HG02884 (cell line): ENCODE measurements around the gene OXT.
"Not testable (repeated sequence)": the region's sequence is repeated elsewhere in the genome, so short reads cannot be mapped to it uniquely, and the experiment has no call there.

ENCODE experiments used
- ATAC-seq: cut with Tn5 transposase; IDR thresholded peaks from one replicate; pipeline ENCODE4 v1.9.1; 2021; ENCODE audit warnings: mild to moderate bottlenecking, moderate library complexity; ENCODE audit not compliant: unreplicated experiment

The OXT gene

DNA sequence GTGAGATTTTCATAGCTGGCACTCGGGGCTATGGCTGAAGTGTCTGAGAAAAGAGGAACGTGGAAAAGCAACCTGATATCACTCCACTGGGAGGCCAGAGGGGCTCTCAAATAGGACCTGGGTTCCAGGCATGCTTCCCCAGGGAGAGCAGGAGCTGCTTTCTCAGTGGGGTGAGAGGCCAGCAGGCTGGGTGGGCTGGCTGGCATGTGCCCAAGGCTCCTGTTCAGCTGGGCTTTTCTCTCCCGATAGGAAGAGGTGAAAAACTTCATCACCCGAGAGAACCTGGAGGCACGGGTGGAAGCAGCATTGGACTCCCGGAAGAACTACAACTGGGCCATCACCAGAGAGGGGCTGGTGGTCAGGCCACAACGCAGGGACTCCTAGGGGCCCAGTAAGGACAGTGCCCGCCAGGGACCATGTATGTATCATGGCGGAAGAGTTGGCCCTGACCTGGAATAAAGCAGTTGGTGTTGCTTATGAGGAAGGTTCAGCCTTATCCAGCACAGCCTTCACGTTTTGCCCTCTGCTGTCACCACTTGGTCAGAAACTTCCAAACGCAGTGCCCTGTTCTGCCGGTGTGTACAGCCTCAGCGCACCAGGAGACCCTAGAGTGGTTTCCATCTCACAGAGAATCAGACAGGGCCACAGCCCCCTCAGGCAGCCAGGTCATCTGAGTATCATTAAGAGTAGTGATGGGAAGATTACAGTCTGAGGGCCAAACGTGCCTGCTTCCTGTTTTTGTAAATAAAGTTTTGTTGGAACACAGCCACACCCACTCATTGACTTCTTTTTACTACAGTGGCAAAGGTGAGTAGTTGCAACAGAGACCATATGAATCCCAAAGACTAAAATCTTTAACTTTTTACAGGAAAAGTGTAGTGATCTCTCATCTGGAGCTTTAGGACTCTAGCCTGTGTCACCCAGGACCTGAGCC lies 23.7 kb upstream of the OXT start:
- ATAC-seq: no peak

DNA sequence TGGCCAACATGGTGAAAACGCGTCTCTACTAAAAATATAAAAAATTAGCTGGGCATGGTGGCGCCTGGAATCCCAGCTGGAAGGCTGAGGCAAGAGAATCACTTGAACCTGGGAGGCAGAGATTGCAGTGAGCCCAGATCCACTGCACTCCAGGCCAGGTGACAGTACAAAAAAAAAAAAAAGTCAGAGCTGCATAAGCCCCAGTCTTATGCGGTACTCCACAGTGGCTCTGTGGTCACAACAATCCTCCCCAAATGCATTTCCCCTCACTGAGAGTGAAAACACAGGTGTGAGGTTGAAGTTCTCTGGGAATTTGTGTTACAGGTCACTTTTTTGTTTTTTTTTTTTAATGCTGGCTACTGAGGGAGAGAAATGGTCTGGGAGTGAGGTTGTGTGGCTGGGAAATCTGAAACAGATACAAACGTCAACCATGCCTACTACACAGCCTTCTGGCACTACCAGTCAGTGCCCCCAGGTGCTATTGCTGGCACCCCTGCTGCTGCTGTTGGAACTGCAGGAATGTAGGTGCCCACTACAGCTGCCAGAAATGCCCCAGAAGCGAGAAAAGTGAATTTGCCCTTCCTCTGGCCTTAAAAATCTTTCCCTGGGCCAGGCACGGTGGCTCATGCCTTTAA lies 19.9 kb upstream of the OXT start:
- ATAC-seq: no peak

DNA sequence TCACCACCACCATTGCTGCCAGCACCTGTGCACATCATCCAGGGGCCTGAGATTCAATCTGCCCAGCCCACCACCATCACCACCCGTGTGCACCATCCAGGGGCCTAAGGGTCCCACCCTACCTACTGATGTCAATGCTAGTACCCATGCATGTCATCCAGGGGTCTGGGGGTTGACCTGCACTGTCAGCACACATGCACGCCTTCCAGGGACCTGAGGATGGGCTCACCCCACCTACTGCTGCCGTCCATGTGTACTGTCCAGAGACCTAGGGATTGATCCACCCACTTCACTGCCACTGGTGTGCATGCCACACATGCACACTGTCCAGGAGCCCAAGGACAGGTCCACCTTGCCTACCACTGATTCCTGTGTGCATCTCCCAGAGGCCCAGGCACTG lies 11.9 kb upstream of the OXT start:
- no peak for ATAC-seq

DNA sequence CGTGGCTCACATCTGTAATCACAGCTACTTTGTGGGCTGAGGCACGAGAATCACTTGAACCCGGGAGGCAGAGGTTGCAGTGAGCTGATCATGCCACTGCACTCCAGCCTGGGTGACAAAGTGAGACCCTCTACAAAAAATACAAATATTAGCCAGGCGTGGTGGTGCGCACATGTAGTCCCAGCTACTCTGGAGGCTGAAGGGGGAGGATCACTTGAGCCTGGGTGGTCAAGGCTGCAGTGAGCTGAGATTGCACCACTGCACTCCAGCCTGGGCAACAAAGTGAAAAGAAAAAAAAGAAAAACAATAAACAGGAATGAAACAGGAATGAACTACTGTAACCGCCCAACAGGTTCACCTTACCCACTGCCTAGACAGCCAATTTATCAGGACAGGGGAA lies 7.3 kb upstream of the OXT start:
- ATAC-seq: not testable (repeated sequence)

DNA sequence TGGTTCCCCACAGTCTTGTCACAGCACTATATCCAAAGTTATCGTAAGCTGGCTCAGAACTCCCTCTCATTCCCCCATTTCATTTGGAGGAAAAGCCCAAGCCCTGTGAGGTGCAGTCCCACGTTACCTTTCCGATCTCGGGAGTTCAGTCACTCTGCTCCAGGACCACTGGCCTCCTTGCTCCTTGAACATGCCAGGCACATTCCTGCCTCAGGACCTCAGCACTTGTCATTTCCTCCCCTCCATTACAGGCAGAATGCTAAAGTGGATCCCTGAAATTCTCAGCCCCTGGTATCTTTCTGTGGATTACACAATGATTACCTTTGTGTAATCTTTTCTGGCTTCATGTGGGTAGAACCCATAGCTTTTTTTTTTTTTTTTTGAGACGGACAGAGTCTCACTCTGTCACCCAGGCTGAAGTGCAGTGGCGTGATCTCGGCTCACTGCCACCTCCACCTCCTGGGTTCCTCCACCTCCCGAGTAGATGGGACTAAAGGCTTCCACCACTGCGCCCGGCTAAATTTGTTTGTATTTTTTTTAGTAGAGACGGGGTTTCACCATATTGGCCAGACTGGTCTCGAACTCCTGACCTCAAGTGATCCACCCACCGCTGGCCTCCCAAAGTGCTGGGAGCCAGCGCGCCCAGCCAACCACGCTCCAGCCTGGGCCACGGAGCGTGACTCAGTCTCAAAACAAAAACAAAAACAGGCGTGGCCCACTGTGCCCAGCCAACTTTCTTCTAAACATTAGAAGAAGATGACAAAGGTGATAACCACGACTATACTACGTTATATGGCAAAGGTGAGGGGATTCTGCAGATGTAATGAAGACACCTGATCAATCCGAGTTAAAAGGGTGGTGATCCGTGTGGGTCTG lies 4.0 kb upstream of the OXT start:
- ATAC-seq: no peak

DNA sequence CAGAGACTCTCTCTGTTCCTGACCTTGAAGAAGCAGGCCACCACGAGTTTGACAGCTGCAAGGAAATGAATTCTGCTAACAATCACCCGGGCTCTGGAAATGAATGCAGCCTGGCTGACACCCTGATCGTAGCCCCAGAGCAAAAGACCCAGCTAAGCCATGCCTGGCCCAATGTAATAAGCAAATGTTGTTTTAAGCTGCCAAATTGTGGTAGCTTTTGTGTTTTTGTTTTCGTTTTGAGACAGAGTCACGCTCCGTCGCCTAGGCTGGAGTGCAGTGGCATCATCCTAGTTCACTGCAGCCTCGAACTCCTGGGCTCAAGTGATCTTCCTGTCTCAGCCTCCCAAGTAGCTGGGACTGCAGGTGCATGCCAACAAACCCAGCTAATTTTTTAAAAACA lies 3.3 kb upstream of the OXT start:
- no peak for ATAC-seq

DNA sequence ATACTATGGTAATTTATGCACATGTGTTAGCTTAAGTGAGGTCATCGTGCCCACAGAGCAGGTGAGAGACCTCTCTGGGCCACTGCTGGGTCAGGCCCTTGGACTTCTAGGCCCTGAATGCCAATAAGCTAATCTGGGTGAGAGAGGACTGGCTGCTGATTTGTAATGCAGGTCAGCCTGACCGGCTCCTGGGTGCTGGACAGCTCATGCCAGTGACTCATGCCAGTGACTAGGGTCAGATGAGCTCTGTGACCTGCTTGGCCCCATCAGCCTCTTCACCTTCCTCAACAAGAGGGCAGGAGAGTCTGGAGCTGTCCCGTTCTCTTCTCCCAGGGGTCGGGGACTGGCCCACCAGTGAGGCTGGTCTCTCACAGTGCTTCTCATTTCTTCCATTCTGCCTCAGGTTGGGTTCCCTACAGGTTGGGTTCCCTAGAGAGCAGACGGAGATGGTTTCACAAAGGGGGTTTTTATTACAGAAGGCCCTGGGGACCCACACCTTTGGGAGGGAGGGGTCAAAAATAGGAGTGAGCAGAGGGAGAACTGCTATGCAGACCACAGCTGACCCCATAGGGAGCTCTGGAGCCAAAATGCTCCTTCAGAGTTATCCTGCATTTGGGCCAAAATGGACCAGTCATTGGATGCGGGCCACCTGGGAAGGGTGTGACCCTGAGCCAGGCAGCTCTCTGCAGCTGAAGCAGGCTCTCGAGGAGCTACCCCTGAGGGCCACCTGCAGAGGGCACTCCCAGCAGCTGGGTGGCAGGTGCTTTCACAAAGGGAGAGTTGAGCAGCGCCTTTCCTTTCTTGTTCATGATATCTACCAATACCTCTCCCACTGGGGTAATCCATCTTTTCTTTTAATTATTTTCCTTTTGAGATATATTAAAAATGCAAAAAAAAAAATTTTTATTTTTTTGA lies 2.2 kb upstream of the OXT start:
- ATAC-seq: no peak

DNA sequence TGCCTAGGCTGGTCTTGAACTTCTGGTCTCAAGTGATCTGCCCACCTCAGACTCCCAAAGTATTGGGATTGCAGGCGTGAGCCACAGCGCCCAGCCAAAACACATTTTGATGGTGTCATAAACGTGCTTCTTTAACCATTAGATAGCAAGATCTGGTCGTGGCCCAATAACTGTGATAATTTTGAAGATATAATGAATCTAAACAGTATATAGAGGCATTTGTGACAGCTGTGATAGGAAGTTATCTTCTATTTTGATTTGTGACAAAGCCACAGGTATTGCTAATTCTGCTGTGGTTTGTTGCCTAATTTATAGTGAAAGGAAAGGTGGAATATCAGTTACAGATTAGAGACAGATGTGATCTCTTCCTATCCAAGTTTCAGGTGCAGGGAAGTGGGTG lies 695 bp upstream of the OXT start:
- ATAC-seq: no peak

DNA sequence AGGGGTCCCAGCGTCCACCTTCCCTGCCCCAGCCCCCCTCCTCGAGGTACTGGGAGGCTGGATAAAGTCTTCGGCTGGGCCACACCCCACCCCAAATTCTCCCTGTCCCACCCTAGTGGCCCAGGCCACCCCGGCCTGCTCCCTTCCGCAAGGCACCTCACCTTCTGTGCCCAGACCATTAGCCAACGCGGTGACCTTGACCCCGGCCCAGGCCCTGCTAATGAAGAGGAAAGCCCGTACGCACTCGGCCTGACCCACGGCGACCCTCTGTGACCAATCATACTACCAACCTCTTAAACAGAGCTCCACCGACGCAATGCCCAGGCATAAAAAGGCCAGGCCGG lies 182 bp upstream of the OXT start:
- ATAC-seq: no peak

DNA sequence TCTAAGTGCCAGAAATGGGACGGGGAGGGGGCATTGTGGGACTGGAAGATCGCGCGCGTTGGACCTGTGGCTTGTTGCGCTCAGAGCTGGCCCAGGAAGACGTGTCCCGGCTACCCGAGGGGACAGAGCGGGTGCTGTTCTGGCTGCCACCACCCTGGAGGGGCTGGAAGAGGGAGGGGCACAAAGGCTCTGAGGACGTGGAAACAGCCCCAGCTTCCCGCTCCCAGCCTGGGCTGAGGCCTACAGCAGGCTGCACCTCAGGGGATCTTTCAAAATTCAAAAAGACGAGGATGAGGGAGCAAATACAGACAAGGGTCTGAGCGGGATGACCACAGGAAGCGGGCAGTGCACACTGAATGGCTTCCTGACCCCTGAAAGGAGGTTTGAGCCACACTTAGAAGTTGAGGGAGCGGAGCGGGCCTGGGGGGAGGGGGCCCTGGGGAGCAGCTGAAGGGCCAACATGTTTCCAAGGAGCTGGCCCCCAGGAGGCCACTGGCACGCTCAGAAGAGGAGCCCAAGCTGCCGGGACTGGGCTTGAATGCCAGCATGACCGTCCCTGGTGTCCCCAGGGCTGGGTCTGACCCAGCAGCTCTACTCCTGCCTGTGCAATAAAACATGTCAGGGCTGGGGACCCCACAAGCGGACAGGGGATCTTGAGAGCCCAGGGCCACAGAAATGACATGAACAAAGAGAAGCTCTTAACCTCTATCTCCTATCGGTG lies 1.3 kb downstream of the OXT start:
- no peak for ATAC-seq

DNA sequence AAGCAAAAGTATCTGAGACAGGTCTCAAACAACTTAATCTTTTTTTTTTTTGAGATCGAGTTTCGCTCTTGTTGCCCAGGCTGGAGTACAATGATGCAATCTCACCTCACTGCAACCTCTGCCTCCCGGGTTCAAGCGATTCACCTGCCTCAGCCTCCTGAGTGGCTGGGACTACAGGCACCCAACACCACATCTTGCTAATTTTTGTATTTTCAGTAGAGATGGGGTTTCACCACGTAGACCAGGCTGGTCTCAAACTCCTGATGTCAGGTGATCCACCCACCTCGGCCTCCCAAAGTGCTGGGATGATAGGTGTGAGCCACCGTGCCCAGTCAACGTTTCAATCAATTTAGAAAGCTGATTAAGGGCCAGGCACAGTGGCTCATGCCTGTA lies 1.8 kb downstream of the OXT start:
- not testable (repeated sequence) for ATAC-seq

DNA sequence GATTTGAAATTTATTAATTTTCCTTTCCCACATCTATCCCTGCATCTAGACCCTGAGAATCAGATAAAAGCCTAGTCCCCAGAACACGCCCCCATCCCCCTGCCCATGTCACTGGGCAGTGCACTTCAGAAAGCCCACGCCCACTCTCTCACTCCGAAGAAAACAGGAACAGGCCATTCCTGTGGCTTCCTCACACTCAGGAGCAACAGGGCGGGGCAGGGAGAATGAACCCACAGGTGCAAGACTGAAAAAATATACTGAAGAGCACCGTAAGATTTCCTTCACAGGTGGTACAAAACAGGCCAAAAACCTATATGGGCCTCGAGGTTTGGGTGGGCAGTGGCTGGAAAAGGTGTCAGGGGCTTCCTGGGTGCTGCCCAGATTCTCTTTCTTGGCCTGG lies 3.4 kb downstream of the OXT start:
- ATAC-seq: no peak

DNA sequence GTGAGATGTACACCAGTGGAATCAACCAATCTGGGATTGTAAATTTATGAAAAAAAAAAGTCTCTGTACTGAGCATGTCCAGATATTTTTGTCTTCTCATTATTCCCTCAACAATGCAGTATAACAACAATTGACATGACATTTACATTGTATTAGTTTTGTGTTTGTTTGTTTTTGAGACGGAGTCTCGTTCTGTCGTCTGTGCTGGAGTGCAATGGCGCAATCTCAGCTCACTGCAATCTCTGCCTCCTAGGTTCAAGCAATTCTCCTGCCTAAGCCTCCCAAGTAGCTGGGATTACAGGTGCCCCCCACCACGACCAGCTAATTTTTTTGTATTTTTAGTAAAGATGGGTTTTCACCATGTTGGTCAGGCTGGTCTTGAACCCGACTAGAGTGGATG lies 3.9 kb downstream of the OXT start:
- not testable (repeated sequence) for ATAC-seq

DNA sequence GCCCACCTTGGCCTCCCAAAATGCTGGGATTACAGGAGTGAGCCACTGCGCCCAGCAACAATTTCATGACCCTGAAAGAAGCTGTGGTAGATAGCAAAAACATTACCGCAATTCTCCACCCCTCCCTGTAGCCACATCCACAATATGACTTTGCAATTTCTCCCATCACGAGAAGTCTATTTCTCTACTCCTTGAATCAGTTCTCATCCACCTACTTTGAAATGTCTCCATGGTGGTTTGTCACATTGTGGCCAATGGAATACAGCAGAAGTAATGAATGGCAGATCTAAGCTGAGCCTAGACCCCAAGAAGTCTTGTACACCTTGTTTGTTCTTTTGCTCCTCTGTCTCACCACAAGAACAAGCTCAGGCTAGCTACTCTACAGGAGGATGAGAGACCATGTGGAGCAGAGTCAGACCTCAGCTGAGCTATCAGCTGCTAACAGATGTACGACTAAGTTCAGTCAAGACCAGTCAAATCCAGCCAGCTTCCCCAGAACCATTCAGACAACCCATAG lies 6.3 kb downstream of the OXT start:
- no peak for ATAC-seq

DNA sequence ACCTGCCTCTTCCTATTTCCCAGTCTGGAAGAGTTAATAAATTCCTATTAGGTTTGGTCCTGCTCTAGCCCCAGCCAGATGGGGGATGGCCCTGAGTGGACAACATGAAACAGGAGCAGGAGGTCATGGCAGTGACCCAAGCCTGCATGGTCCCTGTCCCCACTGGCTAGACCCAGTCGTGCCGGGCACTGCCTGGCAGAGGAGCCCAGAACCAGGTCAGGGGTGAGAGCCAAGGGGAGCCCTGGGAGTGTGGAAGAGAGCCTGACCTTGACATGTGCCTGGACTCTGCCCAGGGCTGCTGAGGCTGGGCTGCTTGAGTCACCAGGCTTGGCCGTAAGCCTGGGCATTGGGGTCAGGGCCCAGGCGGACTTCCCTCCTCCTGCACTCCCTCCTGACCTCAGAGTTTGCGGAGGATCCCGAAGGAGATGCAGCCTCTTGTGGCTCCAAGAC lies 9.5 kb downstream of the OXT start:
- no peak for ATAC-seq

DNA sequence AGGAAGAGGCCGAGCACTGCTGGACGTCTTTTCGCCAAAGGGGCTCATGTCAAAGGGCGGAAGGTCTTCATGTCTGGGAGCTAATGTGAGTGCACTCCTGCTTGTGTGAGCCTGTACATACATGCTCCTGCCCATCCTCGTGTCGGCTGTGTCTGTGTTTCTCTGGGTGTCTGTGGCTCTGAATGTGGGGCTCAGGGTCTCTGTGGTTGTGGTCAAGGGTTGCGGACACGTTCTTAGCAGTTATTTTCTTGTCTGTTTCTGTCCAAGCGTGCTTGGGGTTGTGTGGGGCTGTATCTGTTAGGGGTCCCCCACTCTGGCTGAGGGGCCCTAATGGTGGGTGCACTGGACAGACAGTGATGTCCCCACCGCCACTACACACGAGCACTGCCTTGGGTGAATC lies 10.2 kb downstream of the OXT start:
- no peak for ATAC-seq

DNA sequence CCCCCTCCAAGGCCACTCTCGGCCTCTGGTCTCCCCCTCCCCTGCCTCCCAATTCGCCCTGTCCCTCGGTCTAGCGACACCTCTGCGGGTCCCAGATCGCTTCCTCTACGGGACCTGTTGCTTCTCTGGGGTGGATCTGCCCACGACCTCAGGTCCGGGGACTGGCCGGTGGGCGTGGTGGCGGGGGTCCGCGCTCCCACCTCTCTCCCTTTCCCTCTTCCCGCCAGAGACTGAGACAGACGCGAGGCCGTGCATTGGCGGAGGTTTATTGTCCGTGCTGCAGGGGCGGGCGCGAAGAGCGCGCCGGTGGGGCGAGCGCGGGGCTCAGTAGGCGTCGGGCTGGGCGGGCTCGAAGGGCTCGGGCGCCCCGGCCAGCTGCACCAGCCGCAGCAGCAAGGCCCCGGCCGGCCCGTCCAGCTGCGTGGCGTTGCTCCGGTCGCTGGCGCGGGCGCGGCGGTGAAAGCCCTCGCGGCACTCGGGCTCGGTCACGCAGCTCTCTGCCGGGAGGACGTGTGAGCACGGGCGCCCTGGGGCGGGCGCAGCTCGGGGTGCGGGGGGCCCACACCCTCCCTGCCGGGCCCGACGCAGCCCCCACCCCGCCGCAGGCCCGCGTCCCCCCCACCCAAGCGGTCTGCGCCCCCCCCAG lies 11.0 kb downstream of the OXT start:
- ATAC-seq: no peak

DNA sequence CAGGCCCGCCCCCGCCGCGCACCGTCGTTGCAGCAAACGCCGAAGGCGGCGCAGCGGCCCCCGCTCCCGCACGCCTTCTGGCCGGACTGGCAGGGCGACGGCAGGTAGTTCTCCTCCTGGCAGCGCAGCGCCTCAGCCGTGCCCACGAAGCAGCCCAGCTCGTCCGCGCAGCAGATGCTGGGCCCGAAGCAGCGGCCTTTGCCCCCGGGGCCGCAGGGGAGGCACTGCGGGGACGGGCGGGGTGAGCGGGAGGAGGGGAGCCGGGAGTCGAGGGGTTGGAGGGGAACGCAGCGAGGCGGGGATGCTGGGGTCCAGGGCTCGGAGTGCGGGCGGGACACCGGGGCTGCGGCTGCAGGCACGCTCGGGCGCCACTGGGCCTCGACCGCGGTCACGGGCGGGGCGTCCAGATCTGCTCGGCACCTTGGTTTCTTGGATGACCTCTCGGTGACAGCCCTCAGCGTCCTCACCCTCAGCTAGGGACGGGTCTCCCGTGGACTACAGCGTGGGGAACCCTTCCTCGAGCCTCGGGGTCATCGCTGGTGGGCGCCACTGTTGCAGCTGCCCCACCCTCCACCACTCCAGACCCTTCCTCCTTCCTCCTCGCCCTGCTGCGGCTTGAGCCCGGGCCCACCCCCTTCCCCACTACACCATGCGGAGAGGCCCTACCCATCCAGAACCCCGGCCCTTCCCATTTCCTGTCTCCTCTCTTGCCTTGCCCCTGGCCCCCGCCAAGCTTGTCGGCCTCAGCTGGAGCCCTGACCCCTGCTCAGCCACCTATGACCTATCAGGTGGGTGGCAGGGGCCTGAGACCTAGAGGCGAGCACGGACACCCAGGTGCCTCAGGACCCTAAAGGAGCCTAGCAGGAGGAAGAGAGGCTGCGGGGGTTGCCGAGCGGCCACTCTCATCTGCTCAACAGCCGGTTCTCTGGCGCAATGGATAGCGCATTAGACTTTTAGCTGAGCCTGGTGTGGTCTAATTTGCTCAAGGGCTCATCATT lies 11.8 kb downstream of the OXT start:
- ATAC-seq: no peak
